ENCODE data around the gene LSM8.

The LSM8 gene

DNA sequence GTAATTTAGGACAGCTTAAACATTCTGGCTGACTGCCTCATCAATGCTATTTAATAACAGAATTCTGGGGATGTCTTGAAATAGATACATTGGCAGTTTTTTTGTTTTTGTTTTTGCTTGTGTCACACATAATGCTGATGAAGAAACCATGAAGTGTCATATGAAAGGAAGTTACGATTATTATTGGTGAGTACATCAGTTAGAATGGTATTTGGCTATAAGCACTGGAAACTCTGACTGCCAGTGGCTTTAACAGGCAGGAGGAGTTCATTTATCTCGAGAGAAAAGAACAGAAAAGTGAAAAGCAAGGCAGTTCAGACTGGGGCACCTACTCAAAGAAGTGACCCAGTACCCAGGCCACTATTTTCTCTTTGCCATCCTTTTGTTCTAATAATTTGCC is 18.1 kb downstream of the LSM8 start:
- Histone ChIP-seq H3K27me3 (ENCODE audit: insufficient read depth, insufficient read length) (no peaks in the 10 kb centered on the region), H3K4me3 (ENCODE audit: insufficient read length, low read depth) (no peak overlapping the region), H3K9me3 (ENCODE audit: insufficient read depth, low read length) (no peaks in the 10 kb centered on the region), H3K4me1 (ENCODE audit: insufficient read depth, insufficient read length) (no peaks in the 10 kb centered on the region), H3K9ac (ENCODE audit: insufficient read length, low read depth) (no peak overlapping the region), H3K36me3 (ENCODE audit: insufficient read depth, insufficient read length, low read length) (no peaks in the 10 kb centered on the region)
- TF ChIP-seq ZNF274 (IDR thresholded peaks at IDR 0.05; ENCODE audit: low read depth, low read length) (no peak), SUZ12 (IDR thresholded peaks at IDR 0.05; ENCODE audit: extremely low read depth, insufficient read depth, insufficient read length) (no peak), YY1 (IDR thresholded peaks at IDR 0.05; ENCODE audit: insufficient read depth, insufficient read length) (no peak)
- DNase-seq (ENCODE audit: low read depth, low spot score) = no peak

DNA sequence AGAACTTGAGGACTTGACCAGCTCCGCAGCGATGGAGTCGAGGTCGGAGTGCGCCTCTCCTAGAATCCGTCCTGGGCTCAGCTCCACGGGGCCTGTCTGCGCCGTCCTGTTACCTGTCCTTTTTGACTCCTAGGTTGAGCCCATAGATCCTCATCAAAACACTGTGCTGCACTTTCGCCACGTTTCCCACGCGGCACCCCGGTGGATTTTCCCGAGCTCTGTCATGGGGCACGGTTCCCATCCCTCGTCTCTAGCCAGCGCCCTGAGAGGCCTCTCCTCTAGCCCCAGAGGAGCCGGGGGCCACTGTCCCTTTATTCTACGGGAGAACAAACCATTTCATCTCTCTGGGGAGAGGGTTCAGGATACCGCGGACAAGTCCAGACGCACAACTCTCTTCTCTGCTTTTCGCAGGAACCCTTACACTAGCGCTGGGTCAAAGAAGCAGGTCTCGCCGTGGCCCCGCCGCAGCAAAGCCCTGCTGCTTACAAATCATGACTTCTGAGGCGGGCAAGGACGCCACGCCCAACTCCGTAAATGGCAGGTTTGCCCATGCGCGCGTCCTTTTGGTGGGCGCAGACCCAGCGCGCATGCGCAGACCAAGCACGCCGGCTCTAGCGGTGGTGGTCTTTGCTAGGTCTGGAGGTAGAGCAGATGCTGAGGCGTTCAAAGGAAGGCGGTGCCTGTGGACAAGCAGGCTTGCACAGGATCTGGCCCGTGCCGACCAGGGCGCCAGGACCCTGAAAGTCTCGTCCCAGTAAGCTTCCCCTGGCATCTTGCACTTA is 30.3 kb downstream of the LSM8 start:
- DNase-seq (ENCODE audit: low read depth, low spot score) = no peak
- Histone ChIP-seq H3K36me3 (ENCODE audit: insufficient read depth, insufficient read length, low read length) (no peaks in the 10 kb centered on the region), H3K4me1 (ENCODE audit: insufficient read depth, insufficient read length) (no peaks in the 10 kb centered on the region), H3K4me3 (ENCODE audit: insufficient read length, low read depth) (no peak overlapping the region), H3K9ac (ENCODE audit: insufficient read length, low read depth) (no peak overlapping the region), H3K9me3 (ENCODE audit: insufficient read depth, low read length) (no peaks in the 10 kb centered on the region), H3K27me3 (ENCODE audit: insufficient read depth, insufficient read length) (no peaks in the 10 kb centered on the region)
- TF ChIP-seq SUZ12 (IDR thresholded peaks at IDR 0.05; ENCODE audit: extremely low read depth, insufficient read depth, insufficient read length) = no peak
- TF ChIP-seq ZNF274 (IDR thresholded peaks at IDR 0.05; ENCODE audit: low read depth, low read length) = no peak
- no peak for TF ChIP-seq YY1 (IDR thresholded peaks at IDR 0.05; ENCODE audit: insufficient read depth, insufficient read length)

DNA sequence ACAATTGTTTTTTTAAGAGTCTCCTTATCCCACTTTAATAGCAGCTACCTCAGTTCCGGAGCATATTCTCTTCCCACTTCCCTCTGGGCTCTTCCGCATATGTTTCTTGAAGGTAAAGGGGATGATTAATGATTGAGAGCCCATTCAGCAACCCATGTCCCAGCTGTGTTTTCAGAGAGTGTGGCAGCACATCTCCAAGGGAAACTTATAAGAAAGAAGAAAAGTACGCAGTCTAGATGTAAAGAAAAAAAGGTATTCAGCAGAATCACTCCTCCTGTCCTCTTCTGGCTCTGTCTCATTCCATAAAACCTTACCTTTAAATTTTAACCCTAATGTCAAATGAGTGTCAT is 30.8 kb downstream of the LSM8 start:
- no peak for DNase-seq (ENCODE audit: low read depth, low spot score)
- H3K4me3 ChIP-seq (ENCODE audit: insufficient read length, low read depth) = no peak overlapping the region
- no peak overlapping the region for H3K9ac ChIP-seq (ENCODE audit: insufficient read length, low read depth)
- no peaks in the 10 kb centered on the region for H3K9me3 ChIP-seq (ENCODE audit: insufficient read depth, low read length)
- no peak for TF ChIP-seq SUZ12 (IDR thresholded peaks at IDR 0.05; ENCODE audit: extremely low read depth, insufficient read depth, insufficient read length)
- no peak for TF ChIP-seq YY1 (IDR thresholded peaks at IDR 0.05; ENCODE audit: insufficient read depth, insufficient read length)
- TF ChIP-seq ZNF274 (IDR thresholded peaks at IDR 0.05; ENCODE audit: low read depth, low read length) = no peak
- no peaks in the 10 kb centered on the region for H3K36me3 ChIP-seq (ENCODE audit: insufficient read depth, insufficient read length, low read length)
- H3K4me1 ChIP-seq (ENCODE audit: insufficient read depth, insufficient read length) = no peaks in the 10 kb centered on the region
- H3K27me3 ChIP-seq (ENCODE audit: insufficient read depth, insufficient read length) = no peaks in the 10 kb centered on the region

DNA sequence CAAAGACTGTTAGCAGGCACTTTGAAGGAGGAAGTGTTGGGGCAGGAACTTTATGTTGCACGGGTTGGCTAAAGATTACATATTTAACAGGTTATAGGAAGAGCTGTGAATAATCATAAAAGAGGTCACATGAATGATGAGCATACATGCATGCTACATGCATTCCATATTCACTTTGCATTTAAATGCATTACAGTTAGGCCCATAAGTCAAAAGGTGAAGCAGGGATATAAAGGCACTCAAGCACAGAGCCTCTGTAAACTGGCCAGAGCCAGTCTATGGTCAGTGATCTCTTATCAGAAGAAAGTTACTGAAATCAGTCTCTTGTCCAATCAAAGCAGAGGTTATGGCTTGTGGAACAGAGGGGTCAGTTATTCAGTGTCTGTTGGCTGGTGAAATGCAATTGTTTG is 33.3 kb downstream of the LSM8 start:
- Histone ChIP-seq H3K27me3 (ENCODE audit: insufficient read depth, insufficient read length) (no peaks in the 10 kb centered on the region), H3K9me3 (ENCODE audit: insufficient read depth, low read length) (no peaks in the 10 kb centered on the region)

DNA sequence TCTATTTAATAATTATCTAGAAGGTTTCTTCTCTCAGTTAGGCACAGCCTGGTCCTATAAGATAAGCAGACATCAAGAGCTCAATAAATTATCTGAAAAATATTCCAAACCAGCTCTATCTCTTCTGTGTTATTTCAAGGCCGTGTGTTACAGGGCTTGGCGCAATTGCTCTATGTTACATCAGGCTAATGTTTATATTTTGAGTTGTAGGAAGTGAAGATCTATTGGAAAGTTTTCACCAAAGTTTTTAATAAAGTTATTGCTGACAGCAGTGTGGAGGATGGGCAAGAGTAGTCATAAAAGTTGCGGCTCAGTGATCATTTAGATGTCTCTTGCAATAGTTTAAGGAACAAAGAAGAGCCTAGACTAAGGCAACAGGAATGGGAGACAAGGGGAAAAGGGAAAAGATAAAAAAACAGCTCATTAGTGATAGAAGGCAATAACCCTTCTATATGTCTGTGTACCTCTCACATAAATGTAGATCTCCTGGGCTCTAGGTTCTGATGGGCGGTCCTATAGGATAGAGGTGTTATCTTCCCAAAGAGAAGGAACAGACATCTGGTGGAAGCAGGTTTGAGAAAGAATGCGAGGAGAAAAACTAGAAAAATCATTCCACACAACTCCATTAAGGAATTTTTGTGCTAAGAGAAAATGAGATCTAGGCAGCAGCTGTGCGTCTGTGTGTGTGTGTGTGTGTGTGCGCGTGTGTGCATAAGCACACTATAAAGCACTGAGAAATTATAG is 34.6 kb downstream of the LSM8 start:
- no peak overlapping the region for H3K9ac ChIP-seq (ENCODE audit: insufficient read length, low read depth)
- DNase-seq (ENCODE audit: low read depth, low spot score) = no peak
- H3K27me3 ChIP-seq (ENCODE audit: insufficient read depth, insufficient read length) = no peaks in the 10 kb centered on the region
- no peaks in the 10 kb centered on the region for H3K9me3 ChIP-seq (ENCODE audit: insufficient read depth, low read length)
- TF ChIP-seq ZNF274 (IDR thresholded peaks at IDR 0.05; ENCODE audit: low read depth, low read length) (no peak), YY1 (IDR thresholded peaks at IDR 0.05; ENCODE audit: insufficient read depth, insufficient read length) (no peak), SUZ12 (IDR thresholded peaks at IDR 0.05; ENCODE audit: extremely low read depth, insufficient read depth, insufficient read length) (no peak)
- H3K4me1 ChIP-seq (ENCODE audit: insufficient read depth, insufficient read length) = no peaks in the 10 kb centered on the region
- H3K4me3 ChIP-seq (ENCODE audit: insufficient read length, low read depth) = no peak overlapping the region
- no peaks in the 10 kb centered on the region for H3K36me3 ChIP-seq (ENCODE audit: insufficient read depth, insufficient read length, low read length)

More for the DNA sequence above, 33.3 kb downstream of the LSM8 start:
- Histone ChIP-seq H3K4me3 (ENCODE audit: insufficient read length, low read depth) (no peak overlapping the region), H3K9ac (ENCODE audit: insufficient read length, low read depth) (no peak overlapping the region), H3K36me3 (ENCODE audit: insufficient read depth, insufficient read length, low read length) (no peaks in the 10 kb centered on the region), H3K4me1 (ENCODE audit: insufficient read depth, insufficient read length) (no peaks in the 10 kb centered on the region)
- TF ChIP-seq YY1 (IDR thresholded peaks at IDR 0.05; ENCODE audit: insufficient read depth, insufficient read length) (no peak), ZNF274 (IDR thresholded peaks at IDR 0.05; ENCODE audit: low read depth, low read length) (no peak), SUZ12 (IDR thresholded peaks at IDR 0.05; ENCODE audit: extremely low read depth, insufficient read depth, insufficient read length) (no peak)
- no peak for DNase-seq (ENCODE audit: low read depth, low spot score)

DNA sequence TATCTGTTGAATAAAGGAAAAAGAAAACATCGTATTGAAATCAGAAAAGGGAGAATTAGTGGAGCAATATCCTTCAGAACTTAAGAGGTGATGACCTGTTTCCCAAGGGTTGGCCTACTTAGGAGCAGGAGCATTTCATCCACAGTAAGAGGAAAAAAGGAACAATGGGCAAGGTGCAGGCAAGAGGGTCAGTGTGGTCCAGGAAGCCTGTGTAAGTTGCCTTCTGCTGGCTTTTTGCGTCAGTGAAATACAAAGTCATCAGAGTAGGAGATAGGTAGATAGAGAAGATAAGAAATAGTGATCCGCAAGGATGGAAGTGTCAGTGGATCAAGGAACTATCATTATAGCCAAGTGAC is 35.2 kb downstream of the LSM8 start:
- Histone ChIP-seq H3K36me3 (ENCODE audit: insufficient read depth, insufficient read length, low read length) (no peaks in the 10 kb centered on the region), H3K9me3 (ENCODE audit: insufficient read depth, low read length) (no peaks in the 10 kb centered on the region), H3K4me3 (ENCODE audit: insufficient read length, low read depth) (no peak overlapping the region), H3K4me1 (ENCODE audit: insufficient read depth, insufficient read length) (no peaks in the 10 kb centered on the region), H3K27me3 (ENCODE audit: insufficient read depth, insufficient read length) (no peaks in the 10 kb centered on the region), H3K9ac (ENCODE audit: insufficient read length, low read depth) (no peak overlapping the region)
- no peak for TF ChIP-seq ZNF274 (IDR thresholded peaks at IDR 0.05; ENCODE audit: low read depth, low read length)
- TF ChIP-seq YY1 (IDR thresholded peaks at IDR 0.05; ENCODE audit: insufficient read depth, insufficient read length) = no peak
- no peak for TF ChIP-seq SUZ12 (IDR thresholded peaks at IDR 0.05; ENCODE audit: extremely low read depth, insufficient read depth, insufficient read length)
- DNase-seq (ENCODE audit: low read depth, low spot score) = no peak

DNA sequence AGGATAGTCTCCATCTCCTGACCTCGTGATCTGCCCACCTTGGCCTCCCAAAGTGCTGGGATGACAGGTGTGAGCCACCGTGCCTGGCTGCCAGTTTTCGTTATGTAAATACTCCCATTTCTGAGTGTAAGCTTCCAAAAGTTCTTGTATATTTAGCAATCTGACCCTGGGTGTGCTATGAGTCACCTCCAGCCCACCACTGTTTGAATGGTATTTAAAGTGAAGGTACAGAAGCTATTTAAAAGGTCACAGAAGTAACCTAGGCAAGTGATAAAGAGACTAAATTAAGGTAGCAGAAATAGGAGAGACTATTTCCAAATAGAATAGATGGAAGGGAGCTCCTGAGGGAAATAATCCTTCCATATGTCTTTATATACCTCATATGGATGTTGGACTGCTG is 36.6 kb downstream of the LSM8 start:
- no peak for TF ChIP-seq ZNF274 (IDR thresholded peaks at IDR 0.05; ENCODE audit: low read depth, low read length)
- TF ChIP-seq SUZ12 (IDR thresholded peaks at IDR 0.05; ENCODE audit: extremely low read depth, insufficient read depth, insufficient read length) = no peak
- TF ChIP-seq YY1 (IDR thresholded peaks at IDR 0.05; ENCODE audit: insufficient read depth, insufficient read length) = no peak
- no peak overlapping the region for H3K9ac ChIP-seq (ENCODE audit: insufficient read length, low read depth)
- no peaks in the 10 kb centered on the region for H3K4me1 ChIP-seq (ENCODE audit: insufficient read depth, insufficient read length)
- H3K27me3 ChIP-seq (ENCODE audit: insufficient read depth, insufficient read length) = no peaks in the 10 kb centered on the region
- no peak for DNase-seq (ENCODE audit: low read depth, low spot score)
- H3K36me3 ChIP-seq (ENCODE audit: insufficient read depth, insufficient read length, low read length) = no peaks in the 10 kb centered on the region
- no peak overlapping the region for H3K4me3 ChIP-seq (ENCODE audit: insufficient read length, low read depth)
- H3K9me3 ChIP-seq (ENCODE audit: insufficient read depth, low read length) = no peaks in the 10 kb centered on the region
